ENCODE results near the gene TREH. TPM values are rescaled to one million over a fixed set of nuclear protein-coding genes. Genes with fewer than 3 reads are reported as not detected.

TREH gene
- polyA plus RNA-seq, 1 of the 3 experiments (the other 2 are of a cell fraction): not detected

DNA sequence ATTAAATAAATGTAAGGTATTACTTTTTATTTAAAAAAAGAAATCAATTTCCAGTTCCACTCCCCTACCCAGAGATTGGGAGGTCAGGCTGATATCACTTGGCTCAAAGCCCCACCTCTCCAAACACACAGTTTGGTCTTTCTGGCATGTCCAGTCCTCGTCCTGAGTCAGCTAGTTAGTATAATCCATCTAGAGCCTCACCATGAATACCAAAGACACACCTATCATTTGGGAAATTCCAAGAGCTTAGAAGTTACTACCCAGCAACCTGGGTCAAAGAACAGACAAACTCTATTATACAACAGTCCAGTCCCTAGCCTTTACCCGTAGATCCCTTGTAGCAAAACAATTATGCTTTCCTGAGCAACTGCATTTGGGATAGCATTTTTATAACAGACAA, 9.4 kb downstream of the TREH start:
- no peaks in the 10 kb centered on the region for H3K9me3 ChIP-seq
- no peaks in the 10 kb centered on the region for H3K79me2 ChIP-seq (ENCODE audit: insufficient read depth)
- ChIA-PET POLR2A (no interaction called here), CTCF (interaction anchor here (1.8 to 4.7 kb wide), 2 partner anchors 10 to 20 kb away, joined by 10 to 30 read pairs; no protein-coding TSS in a partner anchor)
- no peak for TF ChIP-seq FOSL2 (IDR thresholded peaks at IDR 0.05; ENCODE audit: borderline replicate concordance, low read depth)
- TF ChIP-seq TEAD4 (IDR thresholded peaks at IDR 0.05; ENCODE audit: borderline replicate concordance, insufficient read depth): no peak
- TF ChIP-seq, protein P1, sequence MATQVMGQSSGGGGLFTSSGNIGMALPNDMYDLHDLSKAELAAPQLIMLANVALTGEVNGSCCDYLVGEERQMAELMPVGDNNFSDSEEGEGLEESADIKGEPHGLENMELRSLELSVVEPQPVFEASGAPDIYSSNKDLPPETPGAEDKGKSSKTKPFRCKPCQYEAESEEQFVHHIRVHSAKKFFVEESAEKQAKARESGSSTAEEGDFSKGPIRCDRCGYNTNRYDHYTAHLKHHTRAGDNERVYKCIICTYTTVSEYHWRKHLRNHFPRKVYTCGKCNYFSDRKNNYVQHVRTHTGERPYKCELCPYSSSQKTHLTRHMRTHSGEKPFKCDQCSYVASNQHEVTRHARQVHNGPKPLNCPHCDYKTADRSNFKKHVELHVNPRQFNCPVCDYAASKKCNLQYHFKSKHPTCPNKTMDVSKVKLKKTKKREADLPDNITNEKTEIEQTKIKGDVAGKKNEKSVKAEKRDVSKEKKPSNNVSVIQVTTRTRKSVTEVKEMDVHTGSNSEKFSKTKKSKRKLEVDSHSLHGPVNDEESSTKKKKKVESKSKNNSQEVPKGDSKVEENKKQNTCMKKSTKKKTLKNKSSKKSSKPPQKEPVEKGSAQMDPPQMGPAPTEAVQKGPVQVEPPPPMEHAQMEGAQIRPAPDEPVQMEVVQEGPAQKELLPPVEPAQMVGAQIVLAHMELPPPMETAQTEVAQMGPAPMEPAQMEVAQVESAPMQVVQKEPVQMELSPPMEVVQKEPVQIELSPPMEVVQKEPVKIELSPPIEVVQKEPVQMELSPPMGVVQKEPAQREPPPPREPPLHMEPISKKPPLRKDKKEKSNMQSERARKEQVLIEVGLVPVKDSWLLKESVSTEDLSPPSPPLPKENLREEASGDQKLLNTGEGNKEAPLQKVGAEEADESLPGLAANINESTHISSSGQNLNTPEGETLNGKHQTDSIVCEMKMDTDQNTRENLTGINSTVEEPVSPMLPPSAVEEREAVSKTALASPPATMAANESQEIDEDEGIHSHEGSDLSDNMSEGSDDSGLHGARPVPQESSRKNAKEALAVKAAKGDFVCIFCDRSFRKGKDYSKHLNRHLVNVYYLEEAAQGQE (IDR thresholded peaks at IDR 0.05; ENCODE audit: low read depth, low read length): no peak
- TF ChIP-seq FOXJ3 (CRISPR knock-in tag; IDR thresholded peaks at IDR 0.05): no peak
- no peak for TF ChIP-seq RAD21 (IDR thresholded peaks at IDR 0.05; ENCODE audit: low read length)
- no peaks in the 10 kb centered on the region for H3K9me2 ChIP-seq
- peaks cover 14% of the 10 kb centered on the region for H3F3A ChIP-seq (replicated peaks; ENCODE audit: insufficient read depth)
- no peaks in the 10 kb centered on the region for H3K27me3 ChIP-seq (ENCODE audit: insufficient read depth)
- no peaks in the 10 kb centered on the region for H3K36me3 ChIP-seq (replicated peaks in 1 of 2; ENCODE audit: control insufficient read depth in 1 of 2, insufficient read depth in 2 of 2, low read length in 1 of 2)
- no peak overlapping the region for H3K9ac ChIP-seq
- 59% methylated on average over 2 of the region's 2 CpGs for WGBS (ENCODE audit: low lambda C conversion rate)
- no peak overlapping the region for H2AFZ ChIP-seq (ENCODE audit: low read depth)
- no peaks in the 10 kb centered on the region for H4K20me1 ChIP-seq (ENCODE audit: insufficient read depth)
- peaks cover 0 to 4% of the 10 kb centered on the region in 2 experiments; a peak in 1 of 4 replicates for H3K4me1 ChIP-seq (ENCODE audit: control insufficient read depth in 1 of 2, insufficient read depth in 2 of 2, low read depth in 1 of 2, low read length in 1 of 2)
- no peak for DNase-seq
- H3K4me3 ChIP-seq (ENCODE audit: low read depth in 2 of 2, low read length in 1 of 2): no peak overlapping the region
- H3K27ac ChIP-seq (ENCODE audit: low read depth in 2 of 2, low read length in 1 of 2): no peak overlapping the region
- no peak overlapping the region for H3K4me2 ChIP-seq

DNA sequence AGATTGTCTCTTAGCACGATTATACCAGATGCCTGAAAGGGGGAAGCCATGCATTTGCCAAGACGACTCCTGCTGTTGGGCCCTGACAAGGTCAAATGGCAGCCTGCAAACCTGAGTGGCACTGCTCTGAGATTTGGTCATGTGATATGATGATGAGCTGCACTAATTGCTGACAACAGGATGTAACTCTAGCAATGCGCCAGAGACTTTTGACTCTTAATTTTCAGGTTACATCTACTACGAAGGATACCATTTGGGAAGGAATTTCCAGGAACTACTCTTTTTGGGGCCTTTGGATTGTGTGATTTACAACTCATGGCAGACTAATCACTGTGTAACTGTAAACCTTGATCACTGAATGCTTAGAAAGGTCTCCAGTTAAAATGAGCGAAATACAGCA, 13.1 kb downstream of the TREH start:
- no peaks in the 10 kb centered on the region for H4K20me1 ChIP-seq (ENCODE audit: insufficient read depth)
- H3K36me3 ChIP-seq (replicated peaks in 1 of 2; ENCODE audit: control insufficient read depth in 1 of 2, insufficient read depth in 2 of 2, low read length in 1 of 2): no peaks in the 10 kb centered on the region
- peaks cover 10% of the 10 kb centered on the region for H3F3A ChIP-seq (replicated peaks; ENCODE audit: insufficient read depth)
- no peak overlapping the region for H2AFZ ChIP-seq (ENCODE audit: low read depth)
- CTCF ChIA-PET: interaction anchor here (0.8 to 2.1 kb wide), 6 partner anchors 8 to 365 kb away, joined by 3 to 11 read pairs (median 4); no protein-coding TSS in a partner anchor
- no peak overlapping the region for H3K27ac ChIP-seq (ENCODE audit: low read depth in 2 of 2, low read length in 1 of 2)
- POLR2A ChIA-PET: no interaction called here
- no peaks in the 10 kb centered on the region for H3K9me2 ChIP-seq
- no peaks in the 10 kb centered on the region; a peak in 1 of 4 replicates for H3K4me1 ChIP-seq (ENCODE audit: control insufficient read depth in 1 of 2, insufficient read depth in 2 of 2, low read depth in 1 of 2, low read length in 1 of 2)
- H3K4me3 ChIP-seq (ENCODE audit: low read depth in 2 of 2, low read length in 1 of 2): no peak overlapping the region
- H3K9me3 ChIP-seq: no peaks in the 10 kb centered on the region
- H3K4me2 ChIP-seq: no peak overlapping the region
- H3K79me2 ChIP-seq (ENCODE audit: insufficient read depth): no peaks in the 10 kb centered on the region
- TF ChIP-seq RFX5 (IDR thresholded peaks at IDR 0.05; ENCODE audit: low read length): no peak
- no peak overlapping the region for H3K9ac ChIP-seq
- 94% methylated on average over 5 of the region's 5 CpGs for WGBS (ENCODE audit: low lambda C conversion rate)
- no peaks in the 10 kb centered on the region for H3K27me3 ChIP-seq (ENCODE audit: insufficient read depth)
- no peak for DNase-seq

DNA sequence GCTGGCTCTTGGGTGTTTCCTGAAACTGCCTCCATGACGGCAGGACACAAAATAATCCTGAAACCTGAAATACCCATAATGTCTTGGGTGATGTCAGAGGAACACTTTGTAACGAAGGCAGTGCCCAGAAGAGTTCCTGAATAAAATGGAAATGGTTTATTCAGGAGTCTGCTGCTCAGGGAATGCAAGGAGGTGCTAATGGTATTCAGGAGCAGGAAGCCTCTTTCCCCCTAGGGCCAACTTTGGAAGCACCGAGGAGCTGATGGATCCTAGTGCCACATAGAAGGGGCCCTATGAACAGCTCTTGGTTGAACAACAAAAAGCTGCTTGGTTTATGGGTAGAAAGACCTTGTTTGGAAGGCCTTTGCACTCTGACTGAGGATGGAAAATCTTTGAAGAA, 15.5 kb downstream of the TREH start:
- POLR2A ChIA-PET: no interaction called here
- CTCF ChIA-PET: interaction anchor here (1.8 to 9.6 kb wide), 2 partner anchors 26 to 70 kb away, joined by 8 to 144 read pairs; no protein-coding TSS in a partner anchor
- 78% methylated on average over 3 of the region's 3 CpGs for WGBS (ENCODE audit: low lambda C conversion rate)

More for the DNA sequence above, 15.5 kb downstream of the TREH start:
- no peaks in the 10 kb centered on the region for H3K36me3 ChIP-seq (replicated peaks in 1 of 2; ENCODE audit: control insufficient read depth in 1 of 2, insufficient read depth in 2 of 2, low read length in 1 of 2)
- no peak for DNase-seq
- peaks cover 0 to 10% of the 10 kb centered on the region in 2 experiments; a peak in 1 of 4 replicates for H3K4me1 ChIP-seq (ENCODE audit: control insufficient read depth in 1 of 2, insufficient read depth in 2 of 2, low read depth in 1 of 2, low read length in 1 of 2)
- H3K9me2 ChIP-seq: no peaks in the 10 kb centered on the region
- peaks cover 15% of the 10 kb centered on the region for H3F3A ChIP-seq (replicated peaks; ENCODE audit: insufficient read depth)
- H3K4me2 ChIP-seq: no peak overlapping the region
- H3K79me2 ChIP-seq (ENCODE audit: insufficient read depth): no peaks in the 10 kb centered on the region
- peaks cover 2% of the 10 kb centered on the region for H4K20me1 ChIP-seq (ENCODE audit: insufficient read depth)
- no peak overlapping the region for H3K9ac ChIP-seq
- H3K27me3 ChIP-seq (ENCODE audit: insufficient read depth): no peaks in the 10 kb centered on the region
- H2AFZ ChIP-seq (ENCODE audit: low read depth): no peak overlapping the region
- H3K4me3 ChIP-seq (ENCODE audit: low read depth in 2 of 2, low read length in 1 of 2): no peak overlapping the region
- no peak for TF ChIP-seq RFX5 (IDR thresholded peaks at IDR 0.05; ENCODE audit: low read length)
- no peak for TF ChIP-seq ELF1 (IDR thresholded peaks at IDR 0.05)
- TF ChIP-seq, protein P2, sequence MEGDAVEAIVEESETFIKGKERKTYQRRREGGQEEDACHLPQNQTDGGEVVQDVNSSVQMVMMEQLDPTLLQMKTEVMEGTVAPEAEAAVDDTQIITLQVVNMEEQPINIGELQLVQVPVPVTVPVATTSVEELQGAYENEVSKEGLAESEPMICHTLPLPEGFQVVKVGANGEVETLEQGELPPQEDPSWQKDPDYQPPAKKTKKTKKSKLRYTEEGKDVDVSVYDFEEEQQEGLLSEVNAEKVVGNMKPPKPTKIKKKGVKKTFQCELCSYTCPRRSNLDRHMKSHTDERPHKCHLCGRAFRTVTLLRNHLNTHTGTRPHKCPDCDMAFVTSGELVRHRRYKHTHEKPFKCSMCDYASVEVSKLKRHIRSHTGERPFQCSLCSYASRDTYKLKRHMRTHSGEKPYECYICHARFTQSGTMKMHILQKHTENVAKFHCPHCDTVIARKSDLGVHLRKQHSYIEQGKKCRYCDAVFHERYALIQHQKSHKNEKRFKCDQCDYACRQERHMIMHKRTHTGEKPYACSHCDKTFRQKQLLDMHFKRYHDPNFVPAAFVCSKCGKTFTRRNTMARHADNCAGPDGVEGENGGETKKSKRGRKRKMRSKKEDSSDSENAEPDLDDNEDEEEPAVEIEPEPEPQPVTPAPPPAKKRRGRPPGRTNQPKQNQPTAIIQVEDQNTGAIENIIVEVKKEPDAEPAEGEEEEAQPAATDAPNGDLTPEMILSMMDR (IDR thresholded peaks at IDR 0.05): no peak
- no peaks in the 10 kb centered on the region for H3K9me3 ChIP-seq
- H3K27ac ChIP-seq (ENCODE audit: low read depth in 2 of 2, low read length in 1 of 2): no peak overlapping the region

Data from SK-N-SH (cell line).